HG03354 (cell line): ENCODE data around the gene SPP2.

Experiments used
- ATAC-seq: cut with Tn5 transposase; IDR thresholded peaks from one replicate; pipeline ENCODE4 v1.9.1; 2021; ENCODE audit warnings: mild to moderate bottlenecking; ENCODE audit not compliant: unreplicated experiment, poor library complexity, severe bottlenecking

Gene SPP2

DNA sequence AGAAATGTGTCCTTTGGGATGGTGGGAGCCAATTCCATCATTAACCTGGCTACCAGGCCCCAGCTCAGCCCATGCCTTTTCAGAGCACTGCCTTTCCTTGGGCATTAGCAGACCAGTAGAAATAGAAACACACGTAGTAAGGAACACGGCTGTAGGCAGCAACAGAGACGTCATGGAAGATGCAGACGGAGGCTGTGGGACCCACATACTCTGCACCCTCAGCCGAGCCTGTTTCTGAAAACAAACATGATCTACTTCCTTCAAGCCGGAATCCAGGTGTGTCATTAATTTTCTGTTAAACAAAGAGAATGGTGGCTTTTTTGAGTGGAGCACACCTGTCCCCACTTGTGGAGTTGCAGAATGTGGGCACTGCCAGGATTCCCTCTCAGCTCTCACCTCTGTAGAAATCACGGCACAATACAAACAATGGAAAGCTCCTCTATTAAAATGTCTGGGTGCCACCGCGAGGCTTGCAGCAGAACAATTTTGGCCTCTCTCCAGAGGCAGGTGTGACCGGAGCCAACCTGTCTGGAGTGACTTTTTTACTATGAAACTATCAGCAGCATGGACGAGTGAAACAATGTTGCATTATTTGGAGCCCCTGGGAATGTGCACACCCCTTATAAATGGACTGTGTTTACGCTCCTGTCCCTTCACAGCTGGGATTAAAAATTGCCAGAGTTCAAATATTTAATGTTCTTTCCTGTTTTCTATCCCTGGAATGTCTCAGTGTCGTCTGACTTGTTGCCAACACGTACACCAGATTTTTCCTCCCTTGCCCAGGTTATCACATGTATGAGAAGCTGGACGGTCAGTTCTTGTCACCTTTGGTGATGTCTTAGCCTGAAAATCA is 31.7 kb downstream of the SPP2 start:
- ATAC-seq = no peak

DNA sequence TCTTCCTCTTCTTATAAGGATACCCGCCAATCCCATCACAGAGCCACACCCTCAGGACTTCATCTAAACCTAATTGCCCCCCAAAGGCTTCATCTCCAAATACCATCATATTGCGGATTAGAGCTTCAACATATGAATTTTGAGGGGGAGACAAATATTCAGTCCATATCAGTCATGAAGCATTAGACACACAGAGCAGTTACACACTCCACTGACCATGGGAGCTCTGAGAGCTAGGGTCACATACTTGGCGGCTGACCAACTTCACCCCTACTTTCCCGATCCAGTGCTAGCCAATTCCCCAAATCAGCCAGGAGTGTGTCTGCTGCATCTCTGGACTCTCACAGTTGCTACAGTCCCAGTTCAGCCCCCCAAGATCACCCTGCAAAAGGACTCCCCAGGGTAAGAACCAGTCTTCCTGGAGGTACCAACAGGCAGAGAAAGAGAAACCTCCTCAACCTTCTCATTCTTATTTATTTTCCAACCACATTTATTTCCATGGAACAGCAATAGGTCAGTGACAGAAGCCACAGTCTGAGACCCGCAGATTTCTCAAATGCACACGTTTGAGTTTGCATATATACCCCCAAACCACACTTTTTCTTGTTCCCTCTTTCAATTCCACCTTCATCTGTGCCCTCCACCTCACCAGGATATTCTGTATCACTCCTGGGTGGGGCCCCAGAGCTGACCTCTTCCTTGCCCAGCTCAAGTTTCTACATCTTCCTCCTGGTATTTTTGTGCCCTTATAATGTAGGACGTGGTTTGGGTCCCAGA is 33.3 kb downstream of the SPP2 start:
- ATAC-seq = no peak

DNA sequence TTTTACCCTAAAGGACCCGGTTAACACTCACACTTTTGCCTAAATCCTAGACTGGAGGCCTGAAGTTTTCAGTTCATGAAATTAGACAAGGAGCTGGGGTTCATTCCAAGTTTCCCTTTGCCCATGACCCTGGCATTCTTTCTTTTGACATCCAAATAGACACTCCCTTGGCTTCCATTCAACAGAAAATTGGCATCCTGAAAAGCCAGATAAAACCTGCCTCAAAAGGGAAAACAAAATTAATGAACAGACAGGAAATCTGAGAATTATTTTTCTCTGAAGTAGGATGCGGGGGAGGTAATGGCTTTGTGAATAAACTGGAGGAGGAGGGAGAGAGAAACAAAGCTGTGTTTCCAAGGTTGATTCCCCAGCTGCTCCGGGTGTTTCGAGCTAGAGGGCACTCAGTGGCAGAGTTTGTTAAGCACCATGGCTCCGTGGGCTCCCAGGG is 41.0 kb downstream of the SPP2 start:
- ATAC-seq = no peak

DNA sequence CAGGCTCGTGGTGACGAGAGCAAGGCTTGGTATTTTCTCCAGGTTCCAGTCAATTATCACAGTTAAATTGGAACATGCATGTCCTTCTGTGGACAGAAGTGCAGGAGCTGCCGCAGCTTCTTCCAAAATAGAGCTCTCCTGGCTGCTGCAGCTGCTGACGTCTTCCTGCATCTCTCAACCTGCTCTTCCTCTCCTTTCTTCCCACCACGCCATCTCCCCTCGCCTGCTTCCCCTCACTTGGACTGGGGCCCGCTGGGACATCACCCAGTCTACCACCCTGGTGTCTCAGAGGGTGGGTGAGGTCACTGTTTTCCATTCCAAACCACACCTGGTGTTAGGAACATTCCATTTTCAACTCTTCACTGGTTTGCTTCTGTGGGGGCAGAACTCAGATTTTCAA is 41.4 kb downstream of the SPP2 start:
- no peak for ATAC-seq

GRCh38 chr2:234092344-234092743 is 41.8 kb downstream of the SPP2 start:
- no peak for ATAC-seq

DNA sequence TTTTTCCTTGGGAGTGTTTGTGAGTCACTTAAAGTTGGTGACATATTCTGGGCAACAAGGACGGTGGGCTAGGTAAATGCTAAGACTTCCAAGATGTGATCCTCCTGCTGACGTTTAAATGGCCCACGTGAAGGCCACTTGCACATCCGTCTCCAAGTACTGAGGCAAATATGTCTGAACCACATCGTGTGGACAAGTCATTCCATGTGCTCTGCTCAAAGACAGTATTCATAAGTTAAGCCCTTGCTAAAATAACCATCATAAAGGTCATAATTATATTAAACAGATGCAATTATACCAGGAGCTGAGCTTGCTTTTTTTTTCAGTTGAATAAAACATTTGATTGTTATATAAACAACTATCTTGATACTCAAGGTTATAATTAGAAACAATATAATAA is 44.8 kb downstream of the SPP2 start:
- no peak for ATAC-seq

DNA sequence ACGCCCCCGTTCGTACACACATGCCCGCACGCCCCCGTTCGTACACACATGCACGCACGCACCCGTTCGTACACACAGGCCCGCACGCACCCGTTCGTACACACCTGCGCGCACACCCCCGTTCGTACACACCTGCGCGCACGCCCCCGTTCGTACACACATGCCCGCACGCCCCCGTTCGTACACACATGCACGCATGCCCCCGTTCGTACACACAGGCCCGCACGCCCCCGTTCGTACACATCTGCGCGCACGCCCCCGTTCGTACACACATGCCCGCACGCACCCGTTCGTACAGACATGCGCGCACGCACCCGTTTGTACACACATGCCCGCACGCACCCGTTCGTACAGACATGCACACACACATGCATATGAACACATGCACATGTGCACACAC is 45.7 kb downstream of the SPP2 start:
- no peak for ATAC-seq

- no peak for ATAC-seq
Observed at GRCh38 chr2:234098681-234099080, 48.2 kb downstream of the SPP2 start.

DNA sequence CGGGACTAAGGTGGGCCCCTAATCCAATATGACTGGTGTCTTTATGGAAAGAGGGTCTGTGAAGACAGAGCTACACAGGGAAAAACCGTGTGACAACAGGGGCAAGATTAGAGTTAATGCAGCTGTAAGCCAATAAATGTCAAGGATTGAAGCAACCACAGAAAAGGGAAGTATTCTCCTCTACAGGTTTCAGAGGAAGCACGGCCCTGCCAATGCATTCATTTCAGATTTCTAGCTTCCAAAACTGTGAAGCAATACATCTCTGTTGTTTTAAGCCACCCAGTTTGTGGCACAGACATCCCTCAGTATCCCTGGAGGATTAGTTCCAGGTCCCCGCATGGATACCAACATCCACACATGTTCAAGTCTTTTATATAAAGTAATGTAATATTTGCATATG is 48.8 kb downstream of the SPP2 start:
- ATAC-seq = no peak

- ATAC-seq = no peak
Observed at GRCh38 chr2:234100686-234101085, 50.2 kb downstream of the SPP2 start.

GRCh38 chr2:234102112-234102511 is 51.6 kb downstream of the SPP2 start:
- ATAC-seq = no peak

DNA sequence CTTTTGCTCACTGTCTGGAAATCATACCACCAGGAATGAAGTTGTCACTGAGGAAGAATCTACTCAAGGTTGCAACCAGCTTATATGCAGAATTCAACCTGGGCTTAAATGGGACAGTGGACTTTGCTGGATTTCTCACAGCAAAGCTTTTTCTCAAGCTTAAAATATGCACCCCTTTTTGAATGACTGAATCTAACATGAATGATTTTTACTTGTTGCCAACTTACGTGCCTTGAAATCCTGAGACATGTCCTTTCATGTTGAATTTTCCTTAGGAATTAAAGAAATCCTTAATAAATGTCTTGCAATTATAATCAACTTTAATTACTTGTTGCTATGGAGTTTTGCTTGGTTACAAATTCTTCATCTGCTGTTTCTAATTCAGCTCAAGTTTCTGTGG is 57.4 kb downstream of the SPP2 start:
- no peak for ATAC-seq

DNA sequence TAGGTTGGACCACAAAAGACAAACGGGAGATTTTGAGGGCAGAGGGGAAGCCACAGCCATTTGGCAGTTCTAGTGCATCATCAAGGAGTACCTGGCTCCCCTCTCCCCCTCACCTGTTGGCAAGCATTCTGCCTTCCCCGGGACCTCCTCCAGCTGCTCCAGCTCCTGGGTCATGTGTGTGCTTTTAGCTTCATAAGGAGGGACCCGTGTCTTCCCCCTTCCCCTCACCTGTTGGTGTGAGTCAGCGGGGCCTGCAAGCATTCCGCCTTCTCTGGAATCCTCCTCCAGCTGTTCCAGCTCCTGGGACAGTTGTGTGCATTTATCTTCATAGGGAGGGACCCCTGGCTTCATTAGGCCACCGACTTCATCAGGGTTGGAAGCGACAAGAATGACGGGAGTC is 58.8 kb downstream of the SPP2 start:
- ATAC-seq = no peak

GRCh38 chr2:234110219-234110618 is 59.7 kb downstream of the SPP2 start:
- no peak for ATAC-seq

- no peak for ATAC-seq
Observed at GRCh38 chr2:234111523-234111922, 61.0 kb downstream of the SPP2 start.

GRCh38 chr2:234116010-234116409 is 65.5 kb downstream of the SPP2 start:
- ATAC-seq = no peak

DNA sequence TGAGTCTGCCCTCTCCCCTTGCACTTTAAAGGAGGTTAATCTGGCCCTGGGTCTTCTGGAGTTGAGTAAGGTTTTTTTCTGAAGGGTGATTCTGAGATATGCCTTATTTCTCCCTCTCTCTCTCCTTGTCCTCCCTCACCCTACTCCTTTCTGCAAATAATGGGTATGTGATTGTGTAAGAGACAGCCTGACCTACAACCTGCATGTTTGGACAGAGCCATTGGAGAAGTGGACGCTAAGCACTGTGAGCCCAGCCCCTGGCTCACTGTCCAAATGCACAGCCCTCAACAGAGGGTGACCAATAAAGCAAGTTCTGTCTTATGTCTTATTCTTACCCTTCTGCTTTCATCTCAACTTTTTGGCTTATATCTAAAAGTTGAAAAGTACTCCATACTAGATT is 71.5 kb downstream of the SPP2 start:
- ATAC-seq = no peak

- no peak for ATAC-seq
Observed at GRCh38 chr2:234125451-234126145, 75.1 kb downstream of the SPP2 start.

GRCh38 chr2:234126146-234126470 is 75.6 kb downstream of the SPP2 start:
- no peak for ATAC-seq
